ENCODE data around the gene MEGF11. TPM values are rescaled to one million over a fixed set of nuclear protein-coding genes. Genes with fewer than 3 reads are reported as not detected.

The MEGF11 gene
- polyA plus RNA-seq, 1 of the 3 experiments (the other 2 are of a cell fraction), result not detected

DNA sequence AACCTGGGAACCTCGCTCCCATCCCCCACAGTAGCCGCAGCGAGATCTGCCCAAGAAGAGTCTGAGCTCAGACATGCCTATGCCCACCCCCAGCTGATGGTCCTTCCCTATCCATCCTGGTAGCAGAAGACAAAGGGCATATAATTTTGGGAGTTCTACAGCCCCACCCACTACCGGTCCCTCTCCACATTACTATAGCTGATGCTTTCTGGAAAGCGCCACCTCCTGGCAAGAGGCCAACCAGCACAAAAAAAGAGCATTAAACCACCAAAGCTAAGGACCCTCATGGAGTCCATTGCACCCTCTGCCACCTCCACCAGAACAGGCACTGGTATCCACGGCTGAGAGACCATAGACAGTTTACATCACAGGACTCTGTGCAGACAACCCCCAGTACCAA is 168.4 kb downstream of the MEGF11 start:
- no peaks in the 10 kb centered on the region for H3K79me2 ChIP-seq (ENCODE audit: insufficient read depth)
- no peak overlapping the region for H3K4me2 ChIP-seq
- POLR2A ChIA-PET, result no interaction called here
- CTCF ChIA-PET, result interaction anchor here (0.7 to 1.0 kb wide), 2 partner anchors 48 to 102 kb away, joined by 3 read pairs; no protein-coding TSS in a partner anchor
- no peaks in the 10 kb centered on the region for H3K36me3 ChIP-seq (replicated peaks in 1 of 2; ENCODE audit: control insufficient read depth in 1 of 2, insufficient read depth in 2 of 2, low read length in 1 of 2)
- TF ChIP-seq EZH2phosphoT487 (IDR thresholded peaks at IDR 0.05; ENCODE audit: borderline replicate concordance, low read depth), result no peak
- TF ChIP-seq GABPA (IDR thresholded peaks at IDR 0.05; ENCODE audit: low read depth), result no peak
- no peak for TF ChIP-seq GATA2 (CRISPR knock-in tag; IDR thresholded peaks at IDR 0.05)
- TF ChIP-seq TCF12 (IDR thresholded peaks at IDR 0.05), result no peak
- no peak for TF ChIP-seq FOXM1 (IDR thresholded peaks at IDR 0.05; ENCODE audit: low read depth)
- TF ChIP-seq, protein P1, sequence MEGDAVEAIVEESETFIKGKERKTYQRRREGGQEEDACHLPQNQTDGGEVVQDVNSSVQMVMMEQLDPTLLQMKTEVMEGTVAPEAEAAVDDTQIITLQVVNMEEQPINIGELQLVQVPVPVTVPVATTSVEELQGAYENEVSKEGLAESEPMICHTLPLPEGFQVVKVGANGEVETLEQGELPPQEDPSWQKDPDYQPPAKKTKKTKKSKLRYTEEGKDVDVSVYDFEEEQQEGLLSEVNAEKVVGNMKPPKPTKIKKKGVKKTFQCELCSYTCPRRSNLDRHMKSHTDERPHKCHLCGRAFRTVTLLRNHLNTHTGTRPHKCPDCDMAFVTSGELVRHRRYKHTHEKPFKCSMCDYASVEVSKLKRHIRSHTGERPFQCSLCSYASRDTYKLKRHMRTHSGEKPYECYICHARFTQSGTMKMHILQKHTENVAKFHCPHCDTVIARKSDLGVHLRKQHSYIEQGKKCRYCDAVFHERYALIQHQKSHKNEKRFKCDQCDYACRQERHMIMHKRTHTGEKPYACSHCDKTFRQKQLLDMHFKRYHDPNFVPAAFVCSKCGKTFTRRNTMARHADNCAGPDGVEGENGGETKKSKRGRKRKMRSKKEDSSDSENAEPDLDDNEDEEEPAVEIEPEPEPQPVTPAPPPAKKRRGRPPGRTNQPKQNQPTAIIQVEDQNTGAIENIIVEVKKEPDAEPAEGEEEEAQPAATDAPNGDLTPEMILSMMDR (IDR thresholded peaks at IDR 0.05), result 0 out of 2 replicates have a peak, but pooled peaks have one; percentile 14
- no peak for TF ChIP-seq FOXJ3 (CRISPR knock-in tag; IDR thresholded peaks at IDR 0.05)
- TF ChIP-seq, protein P2, sequence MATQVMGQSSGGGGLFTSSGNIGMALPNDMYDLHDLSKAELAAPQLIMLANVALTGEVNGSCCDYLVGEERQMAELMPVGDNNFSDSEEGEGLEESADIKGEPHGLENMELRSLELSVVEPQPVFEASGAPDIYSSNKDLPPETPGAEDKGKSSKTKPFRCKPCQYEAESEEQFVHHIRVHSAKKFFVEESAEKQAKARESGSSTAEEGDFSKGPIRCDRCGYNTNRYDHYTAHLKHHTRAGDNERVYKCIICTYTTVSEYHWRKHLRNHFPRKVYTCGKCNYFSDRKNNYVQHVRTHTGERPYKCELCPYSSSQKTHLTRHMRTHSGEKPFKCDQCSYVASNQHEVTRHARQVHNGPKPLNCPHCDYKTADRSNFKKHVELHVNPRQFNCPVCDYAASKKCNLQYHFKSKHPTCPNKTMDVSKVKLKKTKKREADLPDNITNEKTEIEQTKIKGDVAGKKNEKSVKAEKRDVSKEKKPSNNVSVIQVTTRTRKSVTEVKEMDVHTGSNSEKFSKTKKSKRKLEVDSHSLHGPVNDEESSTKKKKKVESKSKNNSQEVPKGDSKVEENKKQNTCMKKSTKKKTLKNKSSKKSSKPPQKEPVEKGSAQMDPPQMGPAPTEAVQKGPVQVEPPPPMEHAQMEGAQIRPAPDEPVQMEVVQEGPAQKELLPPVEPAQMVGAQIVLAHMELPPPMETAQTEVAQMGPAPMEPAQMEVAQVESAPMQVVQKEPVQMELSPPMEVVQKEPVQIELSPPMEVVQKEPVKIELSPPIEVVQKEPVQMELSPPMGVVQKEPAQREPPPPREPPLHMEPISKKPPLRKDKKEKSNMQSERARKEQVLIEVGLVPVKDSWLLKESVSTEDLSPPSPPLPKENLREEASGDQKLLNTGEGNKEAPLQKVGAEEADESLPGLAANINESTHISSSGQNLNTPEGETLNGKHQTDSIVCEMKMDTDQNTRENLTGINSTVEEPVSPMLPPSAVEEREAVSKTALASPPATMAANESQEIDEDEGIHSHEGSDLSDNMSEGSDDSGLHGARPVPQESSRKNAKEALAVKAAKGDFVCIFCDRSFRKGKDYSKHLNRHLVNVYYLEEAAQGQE (IDR thresholded peaks at IDR 0.05; ENCODE audit: low read depth, low read length), result no peak
- TF ChIP-seq, protein P3, sequence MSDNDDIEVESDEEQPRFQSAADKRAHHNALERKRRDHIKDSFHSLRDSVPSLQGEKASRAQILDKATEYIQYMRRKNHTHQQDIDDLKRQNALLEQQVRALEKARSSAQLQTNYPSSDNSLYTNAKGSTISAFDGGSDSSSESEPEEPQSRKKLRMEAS (IDR thresholded peaks at IDR 0.05; ENCODE audit: low read depth), result no peak
- TF ChIP-seq YY1 (IDR thresholded peaks at IDR 0.05; ENCODE audit: low read depth), result no peak
- TF ChIP-seq, protein P4, sequence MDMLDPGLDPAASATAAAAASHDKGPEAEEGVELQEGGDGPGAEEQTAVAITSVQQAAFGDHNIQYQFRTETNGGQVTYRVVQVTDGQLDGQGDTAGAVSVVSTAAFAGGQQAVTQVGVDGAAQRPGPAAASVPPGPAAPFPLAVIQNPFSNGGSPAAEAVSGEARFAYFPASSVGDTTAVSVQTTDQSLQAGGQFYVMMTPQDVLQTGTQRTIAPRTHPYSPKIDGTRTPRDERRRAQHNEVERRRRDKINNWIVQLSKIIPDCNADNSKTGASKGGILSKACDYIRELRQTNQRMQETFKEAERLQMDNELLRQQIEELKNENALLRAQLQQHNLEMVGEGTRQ (IDR thresholded peaks at IDR 0.05; ENCODE audit: borderline replicate concordance, low read depth, low read length), result no peak
- TF ChIP-seq, protein P5, sequence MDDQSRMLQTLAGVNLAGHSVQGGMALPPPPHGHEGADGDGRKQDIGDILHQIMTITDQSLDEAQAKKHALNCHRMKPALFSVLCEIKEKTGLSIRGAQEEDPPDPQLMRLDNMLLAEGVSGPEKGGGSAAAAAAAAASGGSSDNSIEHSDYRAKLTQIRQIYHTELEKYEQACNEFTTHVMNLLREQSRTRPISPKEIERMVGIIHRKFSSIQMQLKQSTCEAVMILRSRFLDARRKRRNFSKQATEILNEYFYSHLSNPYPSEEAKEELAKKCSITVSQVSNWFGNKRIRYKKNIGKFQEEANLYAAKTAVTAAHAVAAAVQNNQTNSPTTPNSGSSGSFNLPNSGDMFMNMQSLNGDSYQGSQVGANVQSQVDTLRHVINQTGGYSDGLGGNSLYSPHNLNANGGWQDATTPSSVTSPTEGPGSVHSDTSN (IDR thresholded peaks at IDR 0.05), result no peak
- TF ChIP-seq RAD21 (IDR thresholded peaks at IDR 0.05; ENCODE audit: low read length), result peak; percentile 7; the same call in 1 of the 2 replicates
- TF ChIP-seq JUND (IDR thresholded peaks at IDR 0.05), result no peak
- DNase-seq, result no peak
- no peak overlapping the region for H3K9ac ChIP-seq
- 78% methylated on average over 6 of the region's 6 CpGs for WGBS (ENCODE audit: low lambda C conversion rate)
- H3K27ac ChIP-seq (ENCODE audit: low read depth in 2 of 2, low read length in 1 of 2), result no peak overlapping the region
- peaks cover 0 to 21% of the 10 kb centered on the region in 2 experiments; a peak in 2 of 4 replicates for H3K4me1 ChIP-seq (ENCODE audit: control insufficient read depth in 1 of 2, insufficient read depth in 2 of 2, low read depth in 1 of 2, low read length in 1 of 2)
- no peaks in the 10 kb centered on the region for H3K9me3 ChIP-seq
- no peak overlapping the region for H3K4me3 ChIP-seq (ENCODE audit: low read depth in 2 of 2, low read length in 1 of 2)
- no peaks in the 10 kb centered on the region; the same call in 1 of the 2 replicates for H3K27me3 ChIP-seq (ENCODE audit: insufficient read depth)
- peaks cover 3% of the 10 kb centered on the region for H3F3A ChIP-seq (replicated peaks; ENCODE audit: insufficient read depth)
- no peaks in the 10 kb centered on the region for H3K9me2 ChIP-seq
- no peaks in the 10 kb centered on the region for H4K20me1 ChIP-seq (ENCODE audit: insufficient read depth)
- H2AFZ ChIP-seq (ENCODE audit: low read depth), result no peak overlapping the region
